C4-2B (cell line): Measurements from ENCODE around the gene HOXB4.

ENCODE experiments used
- H3K27ac ChIP-seq: fragments of 450-650 bp; 2 replicates; pipeline ENCODE4 v1.5.1; 2017
- CTCF ChIP-seq: fragments of 450-650 bp; conservative IDR thresholded peaks from 2 replicates; pipeline ENCODE4 v1.5.1; 2017; ENCODE audit warnings: mild to moderate bottlenecking
- ZFX ChIP-seq: fragments of 450-650 bp; IDR thresholded peaks from 2 replicates; pipeline ENCODE4 v1.6.1; 2017

HOXB4 gene

DNA sequence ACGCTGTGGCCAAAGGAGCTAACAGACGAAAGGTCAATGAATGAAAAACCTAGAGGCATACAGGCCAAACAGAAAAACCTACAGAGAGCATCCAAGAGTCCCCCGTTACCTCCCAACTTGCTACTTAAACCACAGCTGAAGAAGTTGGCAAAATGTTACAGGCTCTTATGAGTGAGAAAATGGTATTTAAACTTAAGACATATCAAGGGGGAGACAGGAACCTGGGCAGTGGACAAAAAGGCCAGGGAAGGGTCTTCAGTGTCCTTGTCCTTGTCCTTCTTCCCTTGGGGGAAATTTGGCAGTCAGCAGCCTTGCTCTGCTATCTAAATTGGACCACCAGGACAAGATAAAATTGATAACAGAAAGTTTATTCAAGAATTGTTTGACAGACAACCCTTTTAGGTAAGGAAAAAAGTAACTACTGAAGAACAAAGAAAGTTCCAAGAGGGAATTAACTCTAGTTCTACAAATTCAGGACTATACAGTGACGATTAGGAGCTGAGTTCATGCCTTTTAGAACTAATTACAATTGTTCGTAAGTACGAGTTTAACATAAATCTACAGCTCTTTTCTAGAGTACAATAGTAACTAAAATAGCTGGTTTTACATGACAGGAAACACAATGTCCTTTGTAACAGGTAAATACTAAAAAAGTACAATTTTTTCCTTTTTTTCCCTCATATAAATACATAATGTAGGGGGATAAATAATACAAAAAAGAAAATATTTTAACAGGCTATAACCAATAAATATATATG lies 29.4 kb downstream of the HOXB4 start:
- H3K27ac ChIP-seq, result no peak overlapping the region
- no peak for TF ChIP-seq CTCF
- no peak for TF ChIP-seq ZFX

DNA sequence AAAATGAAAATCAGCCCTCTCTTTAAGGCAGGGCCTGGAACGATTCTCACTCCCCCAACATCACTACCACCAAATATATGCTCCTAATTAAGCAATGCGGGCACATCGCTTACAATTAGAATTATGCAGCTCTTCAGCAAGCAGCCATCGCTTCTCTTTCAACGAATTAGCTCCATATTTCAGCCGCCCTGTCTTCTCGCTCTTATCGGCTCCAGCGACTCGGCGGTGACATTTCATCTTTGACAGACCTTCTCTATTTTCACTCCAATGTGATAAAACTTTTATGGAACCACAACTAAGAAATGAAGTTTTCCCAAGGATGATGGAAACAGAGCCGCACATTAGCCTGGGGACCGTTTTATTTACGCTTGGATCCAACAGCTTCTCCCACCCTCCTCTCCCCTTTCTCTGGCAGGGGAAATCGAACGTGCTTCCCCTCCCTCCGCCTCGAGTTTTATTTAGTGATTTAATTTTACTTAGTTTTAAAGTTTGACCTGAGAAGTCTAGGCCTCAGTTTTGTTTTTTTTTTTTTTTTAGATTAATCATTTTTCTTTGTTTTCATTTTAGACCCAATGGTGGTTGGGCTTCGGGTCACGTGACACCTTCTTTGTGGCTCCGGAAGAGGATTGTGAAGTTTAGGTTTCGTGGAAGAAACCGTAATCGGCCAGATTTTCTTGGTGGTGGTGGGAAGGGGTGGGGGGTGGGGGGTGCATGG lies 30.2 kb downstream of the HOXB4 start:
- H3K27ac ChIP-seq, result peak overlapping the region; percentile 9; the same call in 1 of the 2 replicates
- TF ChIP-seq CTCF, result no peak
- no peak for TF ChIP-seq ZFX

DNA sequence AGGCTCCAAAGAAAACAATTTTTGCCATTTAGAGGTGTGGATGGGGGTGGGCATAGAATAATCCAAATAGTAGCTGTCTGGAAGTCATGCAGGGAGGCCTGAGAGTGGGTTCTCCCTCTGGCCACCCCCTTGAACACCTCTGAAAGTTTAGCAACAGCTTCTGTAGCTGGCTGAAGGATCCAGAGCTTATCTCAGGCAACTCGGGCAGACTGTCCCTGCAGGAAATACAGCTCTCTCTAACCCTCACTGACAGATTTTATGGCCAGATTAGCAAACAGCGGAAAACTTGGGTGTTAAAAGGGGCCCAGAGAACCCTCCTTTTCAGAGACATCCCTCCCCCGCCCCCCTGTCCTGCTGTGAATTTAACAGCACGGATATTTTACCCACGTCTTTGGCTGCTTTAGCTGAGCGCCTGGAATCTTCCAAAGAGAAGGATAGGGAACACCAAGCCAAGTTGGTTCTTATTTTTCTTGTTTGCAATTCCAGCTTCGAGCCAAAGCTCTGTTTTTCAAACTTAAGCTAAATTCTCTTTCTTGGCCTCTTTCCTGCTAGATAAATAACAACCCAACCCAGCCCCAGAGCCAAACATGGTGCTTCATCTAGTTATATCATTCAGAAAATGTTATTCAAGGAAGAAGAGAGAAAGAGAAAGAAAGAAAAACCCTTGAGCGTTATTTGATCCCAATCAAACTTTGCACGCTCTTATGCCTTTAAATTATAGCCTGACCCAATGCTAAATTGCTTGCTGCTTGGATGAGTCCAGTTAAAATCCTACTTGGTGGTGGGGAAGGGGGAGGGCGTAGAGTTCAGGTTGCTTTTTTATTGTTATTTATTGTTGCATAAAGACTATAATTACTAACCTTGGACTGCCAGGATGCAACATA lies 31.0 kb downstream of the HOXB4 start:
- TF ChIP-seq ZFX (no peak), CTCF (no peak)
- peak overlapping the region; percentile 73 for H3K27ac ChIP-seq

DNA sequence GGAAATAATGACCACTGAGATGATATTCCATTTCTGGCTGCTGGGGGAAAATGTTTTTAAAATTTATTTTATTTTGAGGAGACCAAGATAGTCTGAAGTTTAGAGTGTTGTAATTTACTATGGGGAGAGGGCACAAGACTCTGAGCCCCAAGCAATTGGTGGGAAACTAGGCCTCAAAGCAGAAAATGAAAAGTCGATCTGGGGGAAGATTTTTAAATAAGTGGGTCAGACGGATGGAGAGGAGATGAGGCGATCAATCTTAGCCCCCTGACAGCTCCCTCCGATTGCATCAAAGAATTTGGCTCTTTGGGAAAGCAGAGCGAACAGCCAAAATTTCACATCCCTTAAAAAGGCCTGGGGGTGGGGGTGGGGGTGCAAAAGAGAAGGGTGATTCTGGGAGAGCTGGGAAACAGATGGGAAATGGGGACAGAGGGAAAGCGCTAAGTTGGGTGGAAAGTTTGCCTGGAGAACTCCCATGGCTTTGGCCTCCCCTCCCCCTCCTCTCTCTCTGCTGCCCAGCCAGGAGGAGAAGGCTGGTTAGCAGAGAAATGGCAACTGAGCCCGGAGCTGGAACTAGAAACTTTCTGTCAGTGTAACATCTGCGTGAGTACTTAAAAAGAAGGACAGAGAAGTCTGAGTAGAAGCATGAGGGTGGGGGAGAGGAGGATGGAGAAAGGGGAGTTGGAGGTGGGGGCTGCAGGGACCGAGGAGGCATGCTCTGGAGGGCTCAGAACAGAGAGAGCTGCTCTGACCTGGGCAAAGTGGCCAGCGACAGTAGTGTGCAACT lies 31.8 kb downstream of the HOXB4 start:
- H3K27ac ChIP-seq, result peak overlapping the region; percentile 73
- no peak for TF ChIP-seq ZFX
- no peak for TF ChIP-seq CTCF

DNA sequence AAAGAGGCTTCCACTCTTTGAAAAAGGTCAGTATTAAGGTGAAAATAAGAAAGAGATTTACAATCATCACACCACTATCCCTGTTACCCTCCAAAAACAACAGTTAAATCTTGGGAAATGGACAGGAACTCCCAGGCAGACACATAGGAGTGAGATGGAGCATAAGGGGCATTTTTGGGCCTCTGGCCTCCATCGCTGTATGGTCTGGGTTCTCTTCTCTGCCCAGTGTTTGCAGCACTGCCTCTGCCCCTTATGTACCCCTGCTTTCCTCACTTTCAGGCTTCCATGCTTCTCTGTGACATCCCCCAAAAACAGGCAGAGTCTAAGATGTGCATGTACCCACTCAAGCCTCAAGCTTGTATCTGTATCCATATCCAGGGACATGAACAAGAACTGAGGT lies 32.6 kb downstream of the HOXB4 start:
- TF ChIP-seq ZFX (no peak), CTCF (no peak)
- no peak overlapping the region for H3K27ac ChIP-seq

DNA sequence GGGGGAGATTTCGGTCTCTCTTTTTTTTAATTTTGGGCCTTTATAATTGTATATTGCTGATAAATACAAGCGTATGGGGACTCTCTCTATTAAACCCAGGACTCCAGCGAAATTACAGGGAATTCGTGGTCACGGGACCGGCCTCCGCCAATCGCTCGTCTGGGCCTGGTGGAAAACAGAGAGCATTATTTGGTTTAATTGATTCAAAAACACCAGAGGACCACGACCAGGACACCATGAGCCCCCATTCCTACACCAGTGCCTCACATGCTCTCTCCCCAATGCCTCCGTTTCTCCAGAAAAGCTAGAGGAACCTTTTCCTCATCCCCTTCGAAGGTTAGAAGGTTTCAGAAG lies 33.2 kb downstream of the HOXB4 start, which contains the start of gene HOXB2:
Gene HOXB2 (minus strand): TSS at position 88 of the 354 bp plus-strand sequence. CDS start 198 bp downstream, outside the sequence.
- H3K27ac ChIP-seq, result no peak within 1 kb of the TSS
- TF ChIP-seq ZFX, result no peak
- no peak for TF ChIP-seq CTCF
